HG03354 (cell line): ENCODE results near the gene KLHL6.
"Not testable (repeated sequence)": the region's sequence is repeated elsewhere in the genome, so short reads cannot be mapped to it uniquely, and the experiment has no call there.

Source experiments
- ATAC-seq: cut with Tn5 transposase; IDR thresholded peaks from one replicate; pipeline ENCODE4 v1.9.1; 2021; ENCODE audit warnings: mild to moderate bottlenecking; ENCODE audit not compliant: unreplicated experiment, poor library complexity, severe bottlenecking

Gene KLHL6

DNA sequence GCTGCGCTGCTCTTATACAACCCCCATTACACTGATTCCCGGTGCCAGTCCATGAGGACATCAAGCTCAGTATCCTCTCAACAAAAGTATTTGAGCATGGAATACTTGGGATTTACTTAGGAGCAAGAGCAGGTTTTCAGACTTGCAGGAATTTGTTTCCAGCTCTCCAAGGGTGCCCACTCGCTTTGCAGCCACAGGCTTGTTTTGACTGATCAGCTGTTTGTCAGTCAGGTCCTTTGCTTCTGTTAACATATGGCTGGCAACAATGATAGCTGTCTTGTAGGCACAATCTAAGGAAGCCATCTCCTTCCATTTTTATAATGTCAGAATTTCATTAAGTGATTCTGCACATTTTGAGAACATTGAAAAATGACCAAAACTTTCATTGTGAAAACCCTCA lies 88.9 kb downstream of the KLHL6 start:
- ATAC-seq, result no peak

- not testable (repeated sequence) for ATAC-seq
These were observed 89.8 kb downstream of the KLHL6 start for GRCh38 chr3:183465710-183466109.

DNA sequence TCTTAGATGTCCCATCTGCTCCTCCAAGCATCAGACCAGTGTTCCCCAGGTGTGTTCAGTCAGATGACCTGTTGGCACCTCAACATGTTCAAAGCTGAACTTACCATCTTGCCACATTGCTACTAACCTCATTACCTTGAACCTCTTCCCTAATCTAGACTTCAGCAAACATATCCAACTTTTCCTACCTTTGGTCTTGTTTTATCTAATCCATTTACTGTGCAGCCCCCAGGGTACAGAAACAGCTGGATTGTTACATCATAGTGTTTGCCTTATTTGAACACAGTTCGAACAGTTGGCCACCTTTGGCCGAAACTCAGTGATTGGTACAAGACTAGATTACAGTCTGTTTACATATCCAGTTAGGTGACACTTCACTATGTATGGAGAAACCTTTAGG lies 91.0 kb downstream of the KLHL6 start:
- no peak for ATAC-seq

- ATAC-seq, result no peak
These were observed 95.1 kb downstream of the KLHL6 start for GRCh38 chr3:183460081-183461055.

GRCh38 chr3:183455089-183455488 lies 100.4 kb downstream of the KLHL6 start:
- no peak for ATAC-seq

DNA sequence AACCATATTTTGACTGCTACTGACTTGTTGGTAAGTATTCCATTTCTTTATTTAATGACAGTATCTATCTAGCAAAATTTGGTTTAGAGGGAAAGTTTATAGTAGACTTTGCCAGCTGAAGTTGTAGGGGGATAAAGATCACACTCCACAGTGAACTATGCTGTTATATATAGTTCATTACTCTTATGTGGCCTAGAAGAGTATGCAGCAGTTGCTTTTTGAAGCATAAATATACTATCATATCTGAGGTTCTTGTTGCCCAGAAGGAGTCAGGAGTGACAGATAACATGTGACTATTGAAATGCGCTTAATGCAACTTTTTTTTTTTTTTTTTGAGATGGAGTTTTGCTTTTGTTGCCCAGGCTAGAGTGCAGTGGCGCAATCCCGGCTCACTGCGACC lies 101.4 kb downstream of the KLHL6 start:
- no peak for ATAC-seq

- no peak for ATAC-seq
These were observed 105.7 kb downstream of the KLHL6 start for GRCh38 chr3:183449791-183450190.

- ATAC-seq, result no peak
These were observed 106.1 kb downstream of the KLHL6 start for GRCh38 chr3:183449391-183449790.

GRCh38 chr3:183448369-183449128 lies 107.0 kb downstream of the KLHL6 start:
- no peak for ATAC-seq

GRCh38 chr3:183447206-183448001 lies 108.1 kb downstream of the KLHL6 start:
- ATAC-seq, result peak; percentile 93

- no peak for ATAC-seq
These were observed 108.7 kb downstream of the KLHL6 start for GRCh38 chr3:183446838-183447205.

GRCh38 chr3:183444748-183445147 lies 110.8 kb downstream of the KLHL6 start:
- no peak for ATAC-seq

- ATAC-seq, result no peak
These were observed 111.8 kb downstream of the KLHL6 start for GRCh38 chr3:183443395-183444385.

GRCh38 chr3:183442994-183443393 lies 112.5 kb downstream of the KLHL6 start:
- no peak for ATAC-seq

DNA sequence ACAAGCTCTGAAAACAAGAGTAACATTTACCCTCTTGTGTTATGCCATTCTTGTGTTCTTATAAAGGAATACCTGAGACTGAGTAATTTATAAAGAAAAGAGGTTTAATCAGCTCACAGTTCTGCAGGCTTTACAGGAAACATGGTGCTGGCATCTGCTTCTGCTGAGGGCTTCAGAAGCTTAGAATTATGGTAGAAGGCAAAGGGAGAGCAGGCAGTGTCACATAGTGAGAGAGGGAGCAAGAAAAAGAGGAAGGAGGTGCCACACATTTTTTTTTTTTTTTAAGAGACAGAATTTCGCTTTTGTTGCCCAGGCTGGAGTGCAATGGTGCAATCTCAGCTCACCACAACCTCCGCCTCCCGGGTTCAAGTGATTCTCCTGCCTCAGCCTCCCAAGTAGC lies 115.0 kb downstream of the KLHL6 start:
- not testable (repeated sequence) for ATAC-seq

GRCh38 chr3:183439515-183439914 lies 116.0 kb downstream of the KLHL6 start:
- no peak for ATAC-seq

DNA sequence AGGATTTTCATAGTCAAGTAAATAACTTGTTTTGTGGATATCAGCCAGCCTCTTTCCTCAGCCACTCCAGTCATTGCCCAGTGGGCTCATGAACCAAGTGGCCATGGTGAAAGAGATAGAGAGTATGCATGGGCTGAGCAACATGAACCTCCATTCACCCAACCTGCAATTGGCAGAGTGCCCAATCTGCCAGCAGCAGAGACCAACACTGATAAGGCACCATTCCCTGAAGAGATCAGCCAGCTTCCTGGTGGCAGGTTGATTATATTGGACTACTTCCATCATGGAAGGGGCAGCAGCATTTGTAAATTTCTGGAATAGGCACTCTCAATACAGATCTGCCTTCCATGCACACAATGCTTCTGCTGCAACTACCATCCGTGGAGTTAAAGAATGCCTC lies 116.8 kb downstream of the KLHL6 start:
- ATAC-seq, result no peak

DNA sequence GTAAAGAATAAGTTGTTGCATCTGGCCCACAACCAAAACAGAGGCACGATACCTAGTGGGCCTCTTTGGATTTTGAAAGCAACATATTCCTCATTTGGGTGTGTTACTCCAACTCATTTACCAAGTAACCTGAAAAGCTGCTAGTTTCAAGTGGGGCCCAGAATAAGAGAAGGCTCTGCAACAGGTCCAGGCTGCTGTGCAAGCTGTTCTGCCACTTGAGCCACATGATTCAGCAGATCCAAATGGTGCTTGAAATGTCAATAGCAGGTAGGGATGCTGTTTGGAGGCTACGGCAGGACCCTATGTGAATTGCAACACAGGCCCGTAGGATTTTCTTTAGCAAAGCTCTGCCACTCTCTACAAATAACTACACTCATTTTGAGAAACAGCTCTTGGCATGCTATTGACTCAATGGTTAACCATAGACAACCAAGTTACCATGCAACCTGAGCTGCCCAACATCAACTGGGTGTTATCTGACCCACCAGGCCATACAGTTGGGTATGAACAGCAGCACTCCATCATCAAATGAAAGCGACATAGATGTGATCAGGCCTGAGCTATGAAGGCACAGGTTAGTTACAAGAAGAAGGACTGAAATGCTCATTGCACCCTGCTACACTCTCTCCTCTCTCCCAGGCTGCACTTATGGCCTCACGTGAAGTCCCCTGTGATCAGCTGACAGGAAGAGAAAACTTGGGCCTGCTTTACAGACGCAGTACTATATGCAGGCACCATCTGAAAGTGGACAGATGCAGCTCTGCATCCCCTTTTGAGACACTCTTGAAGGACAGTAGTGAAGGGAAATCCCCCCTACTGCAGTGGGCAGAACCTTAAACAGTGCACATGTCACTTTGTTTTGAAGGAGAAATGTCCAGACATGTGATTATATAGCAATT lies 117.6 kb downstream of the KLHL6 start:
- no peak for ATAC-seq
